Body of pancreas (tissue), 4 donors: Measurements from ENCODE around the gene MAML2. TPM values are rescaled to one million over a fixed set of nuclear protein-coding genes. Genes with fewer than 3 reads are reported as not detected.

Experiments
- ATAC-seq: fragments of 150-250 bp; one replicate; pipeline ENCODE4 v1.9.1; 2016
- DNase-seq, 4 donors: peaks; one replicate each; pipeline ENCODE4 v3.0.0-alpha.2; 2019
- H3K27ac ChIP-seq, 4 donors: fragments of 200-600 bp; sonication (generic); 1 replicate in 3 of 4; 2 replicates in 1 of 4; pipeline versions ENCODE4 v1.5.1 to v1.6.1; 2016 to 2019; ENCODE audit warnings: mild to moderate bottlenecking in 1 of 4, mixed read lengths in 1 of 4, moderate library complexity in 1 of 4
- H3K27me3 ChIP-seq, 2 donors: fragments of 200-600 bp; sonication (generic); one replicate each; pipeline ENCODE4 v1.6.0; 2016; ENCODE audit warnings: mild to moderate bottlenecking in 1 of 2
- H3K36me3 ChIP-seq, 2 donors: fragments of 200-600 bp; sonication (generic); replicated peaks in 1 of 2; 2 replicates each; pipeline ENCODE4 v1.5.1; 2016; ENCODE audit warnings: low read depth in 2 of 2; ENCODE audit not compliant: insufficient read depth in 1 of 2
- H3K4me1 ChIP-seq: fragments of 200-600 bp; sonication (generic); one replicate; pipeline ENCODE4 v1.6.0; 2016
- H3K4me3 ChIP-seq, 2 donors: fragments of 200-600 bp; sonication (generic); 1 replicate in 1 of 2; 2 replicates in 1 of 2; pipeline ENCODE4 v1.5.1; 2016 to 2019
- H3K9me3 ChIP-seq, 3 donors: fragments of 200-600 bp; sonication (generic); 1 replicate in 2 of 3; 2 replicates in 1 of 3; pipeline ENCODE4 v1.5.1; 2016
- CTCF ChIP-seq, 7 experiments: fragments of 450-650 bp in 4 of 7; fragments of 200-600 bp in 3 of 7; sonication (generic) in 3 of 7; IDR thresholded peaks; one replicate each; pipeline ENCODE4 v1.5.1; 2016 to 2019; ENCODE audit warnings: antibody characterized with exemption in 7 of 7
- POLR2A ChIP-seq, 3 donors: fragments of 450-650 bp; IDR thresholded peaks; one replicate each; pipeline ENCODE4 v1.6.1; 2016; ENCODE audit warnings: antibody characterized with exemption in 3 of 3, mild to moderate bottlenecking in 2 of 3
- WGBS, 2 donors: methylation state at CpG; one replicate each; pipeline ENCODE4 v1.1.5; 2017; 5-methylcytosine and 5-hydroxymethylcytosine counted together
- intact Hi-C: fragments of 100-400 bp; cut with DNase I; formaldehyde crosslinking; loops from one replicate; pipeline ENCODE4 v1.15.1; 2023
- total RNA-seq, 2 donors: library from RNA; depleted of rRNA; stranded (reverse); fragments of >200 nt; gene quantifications; one replicate each; pipeline ENCODE4 v1.1.0, GENCODE V29; 2016

Gene MAML2
- total RNA-seq, 2 donors from 2014 or later: 7.9 to 9.9 TPM

- no peaks in the 10 kb centered on the region for H3K9me3 ChIP-seq
- ATAC-seq: no peak
- 60 to 68% methylated on average over 3 of the region's 3 CpGs for WGBS, 2 donors
- H3K36me3 ChIP-seq: no peaks in the 10 kb centered on the region
- TF ChIP-seq POLR2A (IDR thresholded peaks at IDR 0.05): no peak
- no peak for TF ChIP-seq CTCF (IDR thresholded peaks at IDR 0.05)
- no peaks in the 10 kb centered on the region for H3K27me3 ChIP-seq
- H3K4me1 ChIP-seq: peaks cover 7% of the 10 kb centered on the region
- H3K27ac ChIP-seq: no peak overlapping the region
- no peak overlapping the region for H3K4me3 ChIP-seq
- DNase-seq: no peak
- intact Hi-C loops: no loop called here
Observed at GRCh38 chr11:96151501-96151900, 191.5 kb downstream of the MAML2 start.

- Histone ChIP-seq H3K4me3 (no peak overlapping the region), H3K4me1 (peaks cover 5% of the 10 kb centered on the region), H3K9me3 (no peaks in the 10 kb centered on the region), H3K36me3 (no peaks in the 10 kb centered on the region), H3K27me3 (no peaks in the 10 kb centered on the region), H3K27ac (no peak overlapping the region)
- TF ChIP-seq POLR2A (IDR thresholded peaks at IDR 0.05): no peak
- no peak for TF ChIP-seq CTCF (IDR thresholded peaks at IDR 0.05)
- intact Hi-C loops: no loop called here
- no peak for DNase-seq
- 58 to 71% methylated on average over 4 of the region's 4 CpGs for WGBS, 2 donors
- ATAC-seq: no peak
Observed at GRCh38 chr11:96150609-96151008, 192.4 kb downstream of the MAML2 start.

- H3K4me3 ChIP-seq: no peak overlapping the region
- DNase-seq (no peak), ATAC-seq (no peak)
- intact Hi-C loops: no loop called here
- TF ChIP-seq POLR2A (IDR thresholded peaks at IDR 0.05) (no peak), CTCF (IDR thresholded peaks at IDR 0.05) (no peak)
- H3K36me3 ChIP-seq: no peaks in the 10 kb centered on the region
- no peak overlapping the region for H3K27ac ChIP-seq
- no peaks in the 10 kb centered on the region for H3K27me3 ChIP-seq
- H3K9me3 ChIP-seq: no peaks in the 10 kb centered on the region
- H3K4me1 ChIP-seq: peaks cover 5% of the 10 kb centered on the region
- 52 to 61% methylated on average over 7 of the region's 7 CpGs for WGBS, 2 donors
Observed at GRCh38 chr11:96149743-96150555, 193.0 kb downstream of the MAML2 start.

GRCh38 chr11:96147906-96148486 lies 195.0 kb downstream of the MAML2 start:
- no peak for TF ChIP-seq POLR2A (IDR thresholded peaks at IDR 0.05)
- TF ChIP-seq CTCF (IDR thresholded peaks at IDR 0.05): no peak
- ATAC-seq (no peak), DNase-seq (no peak)
- H3K4me1 ChIP-seq: no peaks in the 10 kb centered on the region
- H3K9me3 ChIP-seq: no peaks in the 10 kb centered on the region
- no peaks in the 10 kb centered on the region for H3K36me3 ChIP-seq
- H3K27ac ChIP-seq: no peak overlapping the region
- no peaks in the 10 kb centered on the region for H3K27me3 ChIP-seq
- 45 to 52% methylated on average over 6 of the region's 6 CpGs for WGBS, 2 donors
- no peak overlapping the region for H3K4me3 ChIP-seq
- intact Hi-C loops: no loop called here
